CD4-positive, alpha-beta T cell treated with Interleukin-21 for 1 hour (primary cell): ENCODE measurements around the gene NAPB.

Source experiments
- DNase-seq: peaks from one replicate; pipeline ENCODE4 v3.0.0-alpha.2; 2020

The NAPB gene

DNA sequence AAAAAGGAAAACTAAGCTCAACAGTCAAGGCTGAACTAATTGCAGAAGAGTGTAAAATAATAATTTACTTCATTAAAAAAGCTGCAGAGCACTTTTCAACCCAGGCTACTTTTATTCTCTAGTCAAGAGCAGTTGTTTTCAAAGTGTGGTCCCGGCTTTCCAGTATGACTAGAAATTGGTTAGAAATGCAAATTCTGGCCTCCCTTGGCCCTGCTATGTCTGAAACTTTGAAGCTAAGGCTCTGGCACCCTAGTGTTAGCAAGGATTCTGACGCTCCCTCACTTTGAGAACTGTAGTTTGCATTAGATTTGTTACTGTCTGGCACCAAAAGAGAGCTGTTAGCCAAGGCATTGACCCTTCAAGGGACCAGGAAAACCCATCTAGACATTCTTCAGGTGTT is 80.2 kb downstream of the NAPB start:
- no peak for DNase-seq

DNA sequence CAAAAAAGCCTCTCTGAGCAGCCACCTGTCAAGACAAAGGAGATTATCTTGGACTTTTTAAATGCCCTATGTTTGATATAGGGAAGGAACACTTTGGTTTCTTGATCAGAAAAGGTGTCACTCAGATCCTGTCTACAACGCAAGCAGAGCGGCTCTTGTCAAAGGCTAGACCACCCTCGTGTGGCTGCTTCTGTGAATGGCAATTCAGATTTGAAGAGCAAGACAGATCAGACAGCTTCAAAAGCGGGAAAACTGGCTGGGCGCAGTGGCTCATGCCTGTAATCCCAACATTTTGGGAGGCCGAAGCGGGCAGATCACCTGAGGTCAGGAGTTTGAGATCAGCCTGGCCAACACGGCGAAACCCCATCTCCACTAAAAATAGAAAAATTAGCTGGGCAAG is 80.8 kb downstream of the NAPB start:
- DNase-seq, result peak; percentile 34

DNA sequence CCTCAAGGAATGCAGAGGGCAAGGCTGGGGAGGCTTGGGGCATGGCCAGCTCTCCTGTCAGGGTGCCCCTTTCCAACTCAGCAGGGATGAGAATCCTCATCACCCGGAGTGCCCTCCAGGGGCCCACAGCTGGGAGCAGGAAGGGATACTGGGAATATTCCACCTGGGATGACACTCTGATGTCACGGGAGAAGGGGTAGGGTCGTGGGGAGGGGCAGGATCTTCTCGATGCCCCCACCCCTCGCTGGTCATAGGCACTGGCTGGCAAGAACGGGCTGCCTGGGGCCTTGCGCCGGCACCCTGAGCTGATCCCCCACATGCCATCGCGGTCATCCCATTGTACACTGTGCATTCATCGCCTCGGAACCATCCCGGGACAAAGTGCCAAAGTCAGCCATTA is 81.3 kb downstream of the NAPB start:
- DNase-seq, result no peak

DNA sequence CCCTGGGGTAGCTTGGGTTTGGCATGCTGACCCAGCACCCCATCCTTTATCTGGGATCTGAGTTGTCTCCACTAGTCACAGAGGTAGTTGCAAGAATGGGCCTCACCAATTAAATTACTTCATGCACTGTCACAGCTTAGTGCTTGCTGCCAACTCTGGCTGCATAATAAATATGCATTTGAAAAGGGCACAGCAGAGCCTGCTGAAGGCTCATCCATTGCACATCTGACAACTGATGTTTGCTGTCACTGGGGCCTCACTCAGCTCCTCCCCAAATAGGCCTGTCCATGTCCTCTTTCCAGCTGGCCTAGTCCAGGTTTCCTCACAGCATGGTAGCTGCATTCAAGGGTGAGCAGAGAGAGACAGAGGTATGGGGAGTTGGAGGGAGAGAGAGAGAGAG is 84.0 kb downstream of the NAPB start:
- DNase-seq, result no peak

DNA sequence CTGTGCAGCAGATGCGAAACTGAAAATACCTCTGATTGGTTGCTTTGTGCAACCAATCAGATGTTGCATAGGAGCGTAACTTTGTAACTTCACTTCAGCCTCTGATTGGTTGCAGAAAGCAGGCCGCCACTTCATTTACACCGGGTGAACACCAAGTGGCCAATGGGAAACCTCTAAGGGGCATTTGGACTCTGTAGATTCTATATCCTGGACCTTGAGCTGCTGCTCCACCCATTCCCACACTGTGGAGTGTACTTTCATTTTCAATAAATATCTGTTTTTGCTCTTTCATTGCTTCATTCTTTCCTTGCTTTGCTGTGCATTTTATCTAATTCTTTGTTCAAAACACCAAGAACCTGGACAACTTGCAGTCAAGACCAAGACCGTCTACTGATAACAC is 84.8 kb downstream of the NAPB start:
- DNase-seq, result no peak

DNA sequence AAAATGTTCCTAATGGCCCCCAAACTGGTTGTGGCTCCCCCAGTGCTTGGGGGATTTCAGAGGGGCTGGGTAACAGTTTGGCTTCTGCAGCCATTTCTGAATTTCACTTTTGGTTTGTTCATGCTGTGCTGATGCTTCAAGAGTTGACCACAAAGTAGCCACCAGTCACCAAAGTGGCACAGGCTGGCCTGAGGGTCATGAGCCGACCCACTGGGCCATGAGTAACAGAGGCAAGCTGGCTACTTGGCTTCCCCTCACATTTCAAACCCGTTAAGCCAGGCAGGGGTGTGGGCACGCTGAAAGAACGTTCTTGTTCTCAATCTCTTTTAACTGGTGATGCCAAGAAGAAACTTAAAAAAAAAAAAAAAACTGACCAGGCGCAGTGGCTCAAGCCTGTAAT is 85.8 kb downstream of the NAPB start:
- no peak for DNase-seq

DNA sequence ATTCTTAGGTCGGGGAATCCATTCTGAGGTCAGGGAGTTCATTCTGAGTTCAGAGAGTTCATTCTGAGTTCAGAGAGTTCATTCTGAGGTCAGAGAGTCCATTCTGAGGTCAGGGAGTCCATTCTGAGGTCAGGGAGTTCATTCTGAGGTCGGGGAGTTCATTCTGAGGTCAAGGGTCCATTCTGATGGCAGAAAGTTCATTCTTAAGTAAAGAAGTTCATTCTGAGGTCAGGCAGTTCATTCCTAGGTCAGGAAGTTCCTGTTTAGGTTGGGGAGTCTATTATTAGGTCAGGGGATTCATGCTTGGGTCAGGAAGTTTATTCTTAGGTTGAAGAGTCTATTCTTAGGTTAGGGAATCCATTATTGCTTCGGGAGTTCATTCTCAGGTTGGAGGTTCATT is 87.2 kb downstream of the NAPB start:
- no peak for DNase-seq

DNA sequence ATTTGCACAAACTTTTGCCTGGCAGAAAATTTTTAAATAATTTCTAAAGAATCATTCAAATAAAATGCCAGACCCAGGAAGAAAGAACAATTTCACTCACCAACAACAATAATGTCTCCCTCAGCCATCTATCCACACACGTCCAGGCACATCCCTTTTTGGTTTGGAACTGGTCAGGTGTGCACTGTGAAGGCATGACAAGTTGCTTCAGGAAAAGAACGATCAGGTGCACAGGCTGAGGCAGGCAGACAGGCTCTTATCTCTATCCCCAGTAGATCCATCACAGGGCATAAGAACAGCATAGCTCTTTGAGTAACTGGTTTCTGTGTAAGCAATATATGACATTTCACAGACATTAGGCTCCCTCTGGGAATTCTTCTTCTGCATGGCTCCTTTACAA is 88.8 kb downstream of the NAPB start:
- no peak for DNase-seq

DNA sequence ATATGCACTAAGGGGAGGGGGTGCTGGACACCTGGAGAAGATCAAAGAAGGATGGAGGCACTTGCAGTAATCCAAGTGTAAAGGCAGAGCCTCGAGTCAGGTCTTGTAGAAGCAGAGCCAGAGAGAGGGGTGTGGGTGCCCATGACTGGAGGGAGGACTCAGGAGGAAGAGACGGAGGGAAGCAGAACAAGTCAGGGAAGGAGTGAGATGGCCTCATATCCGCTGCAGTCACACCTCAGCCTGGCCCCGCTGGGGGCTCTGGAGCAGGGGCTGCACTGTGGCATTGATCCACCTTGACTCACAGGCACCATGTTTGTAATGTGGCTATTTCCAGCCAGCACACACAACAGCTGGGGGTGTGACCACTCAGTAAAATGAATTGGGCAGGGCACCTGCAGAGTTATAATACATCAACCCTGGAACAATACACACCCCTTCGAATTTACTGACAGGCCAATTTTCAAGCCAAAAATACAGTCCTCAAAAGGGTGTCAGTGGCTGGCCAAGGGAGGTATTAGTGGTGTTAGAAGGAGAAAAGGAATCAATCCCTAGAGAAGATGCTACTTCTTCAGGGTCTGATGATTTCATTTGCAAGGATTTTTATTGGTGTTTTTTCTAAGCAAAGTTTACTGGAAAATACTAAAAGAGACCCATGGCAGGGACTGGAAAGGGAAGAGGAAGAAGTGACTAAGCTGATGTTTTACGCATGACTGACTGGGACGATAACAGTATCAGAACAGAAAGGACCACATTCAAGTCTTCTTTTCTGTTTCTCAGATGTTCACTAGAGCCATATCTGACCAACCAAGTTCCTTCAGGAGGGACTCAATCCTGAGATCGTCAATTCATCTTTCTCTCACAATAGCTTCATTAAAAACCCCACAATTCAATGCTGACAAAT is 89.6 kb downstream of the NAPB start:
- no peak for DNase-seq

DNA sequence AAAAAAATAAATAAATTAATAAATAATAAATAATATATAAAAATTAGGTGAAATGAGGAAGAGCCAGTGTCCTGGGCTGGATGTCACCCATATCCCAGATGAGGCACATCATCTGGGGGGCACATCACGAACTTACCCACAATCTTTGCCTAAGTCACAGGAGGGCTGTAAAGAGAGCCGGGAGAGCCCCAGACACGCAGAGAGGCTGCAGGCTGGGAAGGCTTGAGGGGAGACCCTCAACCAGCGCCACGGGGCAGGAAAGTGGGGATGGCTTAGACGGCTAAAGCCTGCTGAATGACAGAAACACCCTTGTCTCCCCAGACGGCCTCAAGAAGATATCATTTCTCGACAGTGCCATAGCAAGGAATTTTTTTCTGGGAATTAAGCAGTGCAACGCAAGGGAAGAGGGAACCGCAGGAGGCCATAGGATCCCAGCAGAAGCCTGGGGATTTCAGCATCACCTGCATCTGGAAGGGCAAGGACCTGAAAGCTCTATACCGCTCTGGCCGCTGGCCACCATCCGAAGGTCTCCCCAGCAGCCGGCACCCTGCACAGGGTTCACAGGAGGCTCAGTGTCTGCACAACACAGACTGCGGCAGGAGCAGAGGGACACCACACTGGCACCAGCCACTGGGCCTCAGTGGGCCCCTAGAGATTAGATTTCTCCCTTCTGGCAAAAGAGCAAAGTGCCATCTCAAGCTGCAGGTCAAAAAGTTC is 93.5 kb downstream of the NAPB start:
- no peak for DNase-seq

DNA sequence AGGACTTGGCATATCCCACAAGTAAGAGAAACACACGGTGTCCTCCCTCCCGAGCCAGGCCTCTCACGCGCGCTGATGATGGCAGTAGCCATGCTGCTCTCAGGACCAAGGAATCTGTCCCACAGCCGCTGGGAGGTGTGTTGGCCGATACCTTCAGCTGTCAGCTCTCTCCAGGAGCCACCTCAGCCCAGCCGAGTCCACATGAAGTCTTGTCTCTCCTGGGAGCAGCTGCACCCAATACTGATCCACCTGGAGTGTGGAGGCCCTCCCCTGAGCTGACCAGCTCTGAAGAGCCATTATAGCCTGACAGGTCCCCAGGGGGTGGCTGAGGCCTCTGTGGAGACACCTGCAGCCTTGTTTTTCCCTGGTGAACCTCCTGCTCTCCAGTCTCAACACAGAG is 94.5 kb downstream of the NAPB start:
- DNase-seq, result no peak

DNA sequence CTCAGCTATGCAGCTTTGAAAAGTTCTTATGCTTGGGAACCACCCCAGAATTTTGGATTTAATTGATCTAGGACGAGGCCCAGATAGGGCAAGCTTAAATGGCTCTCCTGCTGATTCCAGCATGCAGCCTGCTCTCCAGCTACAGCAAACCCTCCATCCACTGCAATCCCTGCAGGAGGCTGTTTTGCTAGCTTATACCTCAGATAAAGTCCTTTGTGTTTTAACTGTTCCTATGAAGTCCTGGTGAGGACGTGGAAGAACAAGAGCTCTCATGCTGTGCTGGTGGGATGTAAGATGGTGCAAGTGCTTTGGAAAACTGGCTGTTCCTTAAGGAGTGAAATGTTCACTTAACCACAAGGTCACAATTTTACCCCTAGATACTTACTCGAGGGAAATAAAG is 96.2 kb downstream of the NAPB start:
- DNase-seq, result no peak
